ENCODE results near the gene GALNT13. TPM values are rescaled to one million over a fixed set of nuclear protein-coding genes. Genes with fewer than 3 reads are reported as not detected.

GALNT13 gene
- polyA plus RNA-seq, 1 donor from 2014 or later = not detected

GRCh38 chr2:153891051-153891450, 19.3 kb downstream of the GALNT13 start:
- Mint-ChIP-seq H3K36me3 (no peaks in the 10 kb centered on the region), H3K27ac (no peak overlapping the region), H3K4me1 (no peaks in the 10 kb centered on the region), H3K4me3 (no peak overlapping the region), H3K9me3 (peaks cover 0 to 7% (median 3%) of the 10 kb centered on the region in 3 donors), H3K27me3 (no peaks in the 10 kb centered on the region)

GRCh38 chr2:153912798-153913396, 41.2 kb downstream of the GALNT13 start:
- Mint-ChIP-seq H3K9me3 (peaks cover 12 to 35% (median 15%) of the 10 kb centered on the region in 3 donors), H3K27ac (no peak overlapping the region), H3K4me1 (no peaks in the 10 kb centered on the region)

GRCh38 chr2:153917570-153917969, 45.8 kb downstream of the GALNT13 start:
- Mint-ChIP-seq H3K27ac (no peak overlapping the region), H3K9me3 (no peaks in the 10 kb centered on the region), H3K36me3 (no peaks in the 10 kb centered on the region), H3K4me3 (no peak overlapping the region), H3K4me1 (no peaks in the 10 kb centered on the region), H3K27me3 (no peaks in the 10 kb centered on the region)

More at GRCh38 chr2:153912798-153913396, 41.2 kb downstream of the GALNT13 start:
- peak overlapping the region in 1 of 4 donors; percentile 28 for H3K4me3 Mint-ChIP-seq
- no peaks in the 10 kb centered on the region for H3K27me3 Mint-ChIP-seq
- H3K36me3 Mint-ChIP-seq = no peaks in the 10 kb centered on the region

- peaks cover 3 to 9% (median 4%) of the 10 kb centered on the region in 3 donors for H3K9me3 Mint-ChIP-seq
- H3K27ac Mint-ChIP-seq = no peak overlapping the region
- no peaks in the 10 kb centered on the region for H3K36me3 Mint-ChIP-seq
- H3K4me1 Mint-ChIP-seq = no peaks in the 10 kb centered on the region
- no peak overlapping the region for H3K4me3 Mint-ChIP-seq
- H3K27me3 Mint-ChIP-seq = no peaks in the 10 kb centered on the region
Measured at GRCh38 chr2:153935511-153935910, 63.8 kb downstream of the GALNT13 start.

GRCh38 chr2:153939124-153939796, 67.5 kb downstream of the GALNT13 start:
- H3K36me3 Mint-ChIP-seq = no peaks in the 10 kb centered on the region
- no peak overlapping the region for H3K27ac Mint-ChIP-seq
- no peaks in the 10 kb centered on the region for H3K4me1 Mint-ChIP-seq
- H3K4me3 Mint-ChIP-seq = no peak overlapping the region
- H3K9me3 Mint-ChIP-seq = peaks cover 0 to 9% (median 3%) of the 10 kb centered on the region in 3 donors
- no peaks in the 10 kb centered on the region for H3K27me3 Mint-ChIP-seq

GRCh38 chr2:153940511-153940910, 68.8 kb downstream of the GALNT13 start:
- peaks cover 0 to 9% (median 3%) of the 10 kb centered on the region in 3 donors for H3K9me3 Mint-ChIP-seq
- no peak overlapping the region for H3K4me3 Mint-ChIP-seq
- H3K27ac Mint-ChIP-seq = no peak overlapping the region
- no peaks in the 10 kb centered on the region for H3K27me3 Mint-ChIP-seq
- H3K4me1 Mint-ChIP-seq = no peaks in the 10 kb centered on the region
- no peaks in the 10 kb centered on the region for H3K36me3 Mint-ChIP-seq

- H3K27ac Mint-ChIP-seq = no peak overlapping the region
- no peak overlapping the region for H3K4me3 Mint-ChIP-seq
- H3K9me3 Mint-ChIP-seq = peaks cover 0 to 5% (median 4%) of the 10 kb centered on the region in 3 donors
- H3K4me1 Mint-ChIP-seq = no peaks in the 10 kb centered on the region
- H3K36me3 Mint-ChIP-seq = no peaks in the 10 kb centered on the region
- H3K27me3 Mint-ChIP-seq = no peaks in the 10 kb centered on the region
Measured at GRCh38 chr2:153944800-153945199, 73.1 kb downstream of the GALNT13 start.

- H3K4me3 Mint-ChIP-seq = no peak overlapping the region
- H3K36me3 Mint-ChIP-seq = no peaks in the 10 kb centered on the region
- H3K9me3 Mint-ChIP-seq = peaks cover 0 to 5% (median 4%) of the 10 kb centered on the region in 3 donors
- no peaks in the 10 kb centered on the region for H3K27me3 Mint-ChIP-seq
- H3K4me1 Mint-ChIP-seq = no peaks in the 10 kb centered on the region
- H3K27ac Mint-ChIP-seq = no peak overlapping the region
Measured at GRCh38 chr2:153946036-153946435, 74.3 kb downstream of the GALNT13 start.

- peaks cover 3 to 9% (median 6%) of the 10 kb centered on the region in 3 donors for H3K9me3 Mint-ChIP-seq
- H3K27ac Mint-ChIP-seq = no peak overlapping the region
- H3K27me3 Mint-ChIP-seq = no peaks in the 10 kb centered on the region
- no peaks in the 10 kb centered on the region for H3K4me1 Mint-ChIP-seq
- H3K36me3 Mint-ChIP-seq = no peaks in the 10 kb centered on the region
- H3K4me3 Mint-ChIP-seq = no peak overlapping the region
Measured at GRCh38 chr2:153953761-153954160, 82.0 kb downstream of the GALNT13 start.

- Mint-ChIP-seq H3K4me1 (no peaks in the 10 kb centered on the region), H3K36me3 (no peaks in the 10 kb centered on the region), H3K27ac (no peak overlapping the region), H3K27me3 (no peaks in the 10 kb centered on the region), H3K4me3 (no peak overlapping the region), H3K9me3 (peaks cover 0 to 19% (median 3%) of the 10 kb centered on the region in 3 donors)
Measured at GRCh38 chr2:153963256-153963655, 91.5 kb downstream of the GALNT13 start.

- Mint-ChIP-seq H3K36me3 (no peaks in the 10 kb centered on the region), H3K9me3 (peaks cover 0 to 5% (median 0%) of the 10 kb centered on the region in 3 donors), H3K27me3 (no peaks in the 10 kb centered on the region), H3K4me1 (no peaks in the 10 kb centered on the region), H3K27ac (peak overlapping the region in 1 of 3 donors; percentile 40), H3K4me3 (no peak overlapping the region)
Measured at GRCh38 chr2:153967248-153967973, 95.7 kb downstream of the GALNT13 start.

GRCh38 chr2:153971250-153971649, 99.5 kb downstream of the GALNT13 start:
- H3K27me3 Mint-ChIP-seq = no peaks in the 10 kb centered on the region
- no peak overlapping the region for H3K4me3 Mint-ChIP-seq
- no peak overlapping the region for H3K27ac Mint-ChIP-seq
- H3K9me3 Mint-ChIP-seq = peaks cover 0 to 14% (median 0%) of the 10 kb centered on the region in 3 donors
- H3K36me3 Mint-ChIP-seq = no peaks in the 10 kb centered on the region
- no peaks in the 10 kb centered on the region for H3K4me1 Mint-ChIP-seq

- H3K4me3 Mint-ChIP-seq = no peak overlapping the region
- no peaks in the 10 kb centered on the region for H3K4me1 Mint-ChIP-seq
- no peak overlapping the region for H3K27ac Mint-ChIP-seq
- no peaks in the 10 kb centered on the region for H3K27me3 Mint-ChIP-seq
- H3K36me3 Mint-ChIP-seq = no peaks in the 10 kb centered on the region
- peaks cover 0 to 10% (median 0%) of the 10 kb centered on the region in 3 donors for H3K9me3 Mint-ChIP-seq
Measured at GRCh38 chr2:153971855-153972254, 100.1 kb downstream of the GALNT13 start.

- no peak overlapping the region for H3K27ac Mint-ChIP-seq
- no peaks in the 10 kb centered on the region for H3K36me3 Mint-ChIP-seq
- H3K4me3 Mint-ChIP-seq = no peak overlapping the region
- peaks cover 0 to 9% (median 1%) of the 10 kb centered on the region in 3 donors for H3K9me3 Mint-ChIP-seq
- no peaks in the 10 kb centered on the region for H3K4me1 Mint-ChIP-seq
- no peaks in the 10 kb centered on the region for H3K27me3 Mint-ChIP-seq
Measured at GRCh38 chr2:153972412-153972811, 100.7 kb downstream of the GALNT13 start.

GRCh38 chr2:153986488-153987229, 114.9 kb downstream of the GALNT13 start:
- Mint-ChIP-seq H3K27ac (no peak overlapping the region), H3K4me1 (no peaks in the 10 kb centered on the region), H3K27me3 (no peaks in the 10 kb centered on the region), H3K9me3 (peaks cover 0 to 4% (median 0%) of the 10 kb centered on the region in 3 donors), H3K4me3 (no peak overlapping the region), H3K36me3 (no peaks in the 10 kb centered on the region)
